Measurements from ENCODE around the gene ZNF195.
"Not testable (repeated sequence)": the region's sequence is repeated elsewhere in the genome, so short reads cannot be mapped to it uniquely, and the experiment has no call there.

DNA sequence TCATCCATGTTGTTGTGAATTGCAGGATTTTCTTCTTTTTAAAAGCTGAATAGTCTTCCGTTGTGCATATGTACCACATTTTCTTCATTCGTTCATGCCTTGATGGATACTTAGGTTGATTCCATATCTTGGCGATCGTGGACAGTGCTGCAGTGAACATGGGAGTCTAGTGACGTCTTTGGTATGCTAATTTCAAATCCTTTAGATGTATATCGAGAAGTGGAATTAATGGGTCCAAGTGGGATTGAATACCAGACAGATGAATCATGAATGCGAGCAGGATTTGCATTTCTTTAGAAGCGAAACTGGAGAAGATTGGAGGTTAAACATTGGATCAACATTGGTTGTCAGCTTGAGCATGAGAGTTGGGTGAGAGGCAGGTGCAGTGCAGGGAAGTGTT is 45.8 kb downstream of the ZNF195 start:
- TF ChIP-seq, protein P1, sequence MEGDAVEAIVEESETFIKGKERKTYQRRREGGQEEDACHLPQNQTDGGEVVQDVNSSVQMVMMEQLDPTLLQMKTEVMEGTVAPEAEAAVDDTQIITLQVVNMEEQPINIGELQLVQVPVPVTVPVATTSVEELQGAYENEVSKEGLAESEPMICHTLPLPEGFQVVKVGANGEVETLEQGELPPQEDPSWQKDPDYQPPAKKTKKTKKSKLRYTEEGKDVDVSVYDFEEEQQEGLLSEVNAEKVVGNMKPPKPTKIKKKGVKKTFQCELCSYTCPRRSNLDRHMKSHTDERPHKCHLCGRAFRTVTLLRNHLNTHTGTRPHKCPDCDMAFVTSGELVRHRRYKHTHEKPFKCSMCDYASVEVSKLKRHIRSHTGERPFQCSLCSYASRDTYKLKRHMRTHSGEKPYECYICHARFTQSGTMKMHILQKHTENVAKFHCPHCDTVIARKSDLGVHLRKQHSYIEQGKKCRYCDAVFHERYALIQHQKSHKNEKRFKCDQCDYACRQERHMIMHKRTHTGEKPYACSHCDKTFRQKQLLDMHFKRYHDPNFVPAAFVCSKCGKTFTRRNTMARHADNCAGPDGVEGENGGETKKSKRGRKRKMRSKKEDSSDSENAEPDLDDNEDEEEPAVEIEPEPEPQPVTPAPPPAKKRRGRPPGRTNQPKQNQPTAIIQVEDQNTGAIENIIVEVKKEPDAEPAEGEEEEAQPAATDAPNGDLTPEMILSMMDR (conservative IDR thresholded peaks at IDR 0.05 in 1 of 2, IDR thresholded peaks at IDR 0.05 in 1 of 2; ENCODE audit: extremely low read depth in 1 of 2, insufficient read depth in 1 of 2, low read depth in 1 of 2, low read length in 2 of 2): not testable (repeated sequence)
- not testable (repeated sequence) for TF ChIP-seq EZH2 (IDR thresholded peaks at IDR 0.05; ENCODE audit: borderline replicate concordance, low read length)
